Measurements from ENCODE around the gene PPP1R18. TPM values are rescaled to one million over a fixed set of nuclear protein-coding genes. Genes with fewer than 3 reads are reported as not detected.
A peak's percentile ranks its signal among the peaks of the same experiment; 100 is the strongest.
"Not testable (repeated sequence)": the region's sequence is repeated elsewhere in the genome, so short reads cannot be mapped to it uniquely, and the experiment has no call there.

Gene PPP1R18
- total and polyA plus RNA-seq, 2 experiments from 2014 or later, result 13.0 to 43.5 TPM

DNA sequence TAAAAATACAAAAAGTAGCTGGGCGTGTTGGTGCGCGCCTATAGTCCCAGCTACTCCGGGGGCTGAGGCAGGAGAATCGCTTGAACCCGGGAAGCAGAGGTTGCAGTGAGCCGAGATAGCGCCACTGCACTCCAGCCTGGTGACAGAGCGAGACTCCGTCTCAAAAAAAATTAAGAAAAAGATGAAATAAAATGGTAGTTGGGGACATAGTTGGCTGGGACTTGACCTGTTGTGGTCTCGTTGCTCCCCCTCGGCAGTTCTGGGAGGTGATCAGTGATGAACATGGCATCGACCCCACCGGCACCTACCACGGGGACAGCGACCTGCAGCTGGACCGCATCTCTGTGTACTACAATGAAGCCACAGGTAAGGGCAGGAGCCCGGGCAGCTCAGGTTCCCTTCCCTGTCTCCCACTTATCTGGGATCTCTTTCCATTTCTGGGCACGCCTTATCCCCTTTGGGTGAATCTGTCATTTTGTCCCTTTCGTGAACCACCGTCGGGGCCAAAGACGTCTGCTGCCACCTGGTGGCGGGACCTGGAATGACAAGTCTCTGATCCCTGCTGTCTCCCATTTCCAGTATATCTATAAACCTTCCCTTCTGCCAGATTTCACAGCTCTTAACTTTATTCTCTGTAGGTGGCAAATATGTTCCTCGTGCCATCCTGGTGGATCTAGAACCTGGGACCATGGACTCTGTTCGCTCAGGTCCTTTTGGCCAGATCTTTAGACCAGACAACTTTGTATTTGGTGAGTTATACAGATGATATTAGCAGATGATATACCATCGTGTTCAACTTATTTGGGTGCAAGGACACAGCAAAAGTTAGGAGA, 36.1 kb upstream of the PPP1R18 start:
- TF ChIP-seq CTCF (IDR thresholded peaks at IDR 0.05; ENCODE audit: low read depth, low read length), result peak; percentile 87
- Histone ChIP-seq H3K4me3 (peak overlapping the region; percentile 96), H3K9me3 (ENCODE audit: low read depth) (no peaks in the 10 kb centered on the region), H3K27ac (peak overlapping the region; percentile 88), H3K4me1 (ENCODE audit: low read depth) (peaks cover 6% of the 10 kb centered on the region), H3K36me3 (peaks cover 32% of the 10 kb centered on the region), H3K27me3 (no peaks in the 10 kb centered on the region)
- DNase-seq (ENCODE audit: low read depth in 1 of 2, low spot score in 1 of 2), result peak; percentile 79 to 81

GRCh38 chr6:30722025-30722279, 35.5 kb upstream of the PPP1R18 start:
- H3K27me3 ChIP-seq; H3K4me1 ChIP-seq (ENCODE audit: low read depth); H3K9me3 ChIP-seq (ENCODE audit: low read depth): not testable (repeated sequence)
- peak overlapping the region; percentile 88 for H3K27ac ChIP-seq
- H3K36me3 ChIP-seq, result peaks cover 26% of the 10 kb centered on the region
- peak overlapping the region; percentile 96 for H3K4me3 ChIP-seq
- peak in 1 of 2 donors; percentile 64 for DNase-seq (ENCODE audit: low read depth in 1 of 2, low spot score in 1 of 2)

DNA sequence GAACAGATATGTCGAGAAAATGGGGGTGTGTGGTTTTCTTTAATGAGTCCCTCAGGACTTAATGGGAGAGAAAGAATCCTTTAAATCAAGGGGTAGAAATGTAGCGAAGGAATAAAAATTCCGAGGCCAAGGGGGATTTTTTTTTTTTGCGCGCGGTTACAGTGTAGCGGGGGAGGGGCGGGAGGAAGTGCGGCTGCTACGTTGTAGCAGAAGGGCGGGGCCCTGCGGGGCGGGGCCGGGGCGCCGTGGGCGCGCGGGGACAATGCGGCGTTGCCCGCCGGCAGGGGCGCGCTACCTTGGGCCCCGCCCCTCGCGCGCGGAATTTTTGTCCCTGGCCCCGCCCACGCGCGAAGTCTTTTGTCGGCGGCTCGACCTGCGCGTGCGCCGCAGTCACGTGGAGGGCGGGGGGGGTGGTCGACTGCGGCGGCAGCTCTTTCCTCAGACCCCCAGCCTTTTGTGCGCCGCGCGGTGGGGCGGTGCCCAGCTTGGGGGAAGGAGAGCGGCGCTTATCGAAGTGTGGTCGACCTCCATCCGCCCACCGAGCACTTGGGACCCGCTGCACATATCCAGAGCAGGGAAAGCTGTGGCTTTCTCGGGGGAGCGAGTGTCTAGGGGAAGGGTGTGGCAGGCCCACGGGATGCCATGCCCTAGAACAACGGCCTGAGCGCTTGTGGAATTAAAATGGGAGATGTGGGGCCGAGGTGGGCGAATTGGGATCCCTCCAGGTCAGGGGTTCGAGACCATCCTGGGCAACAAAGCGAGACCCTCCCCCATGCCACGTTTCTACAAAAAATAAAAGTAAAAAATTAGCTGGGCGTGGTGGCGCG, 35.0 kb upstream of the PPP1R18 start:
- DNase-seq (ENCODE audit: low read depth in 1 of 2, low spot score in 1 of 2), result peak; percentile 95
- peak overlapping the region; percentile 88 for H3K27ac ChIP-seq
- peak overlapping the region; percentile 96 for H3K4me3 ChIP-seq
- peaks cover 23% of the 10 kb centered on the region for H3K36me3 ChIP-seq
- TF ChIP-seq CTCF (IDR thresholded peaks at IDR 0.05; ENCODE audit: low read depth, low read length), result peak; percentile 21
- H3K4me1 ChIP-seq (ENCODE audit: low read depth), result peaks cover 6% of the 10 kb centered on the region
- no peaks in the 10 kb centered on the region for H3K9me3 ChIP-seq (ENCODE audit: low read depth)
- no peaks in the 10 kb centered on the region for H3K27me3 ChIP-seq

DNA sequence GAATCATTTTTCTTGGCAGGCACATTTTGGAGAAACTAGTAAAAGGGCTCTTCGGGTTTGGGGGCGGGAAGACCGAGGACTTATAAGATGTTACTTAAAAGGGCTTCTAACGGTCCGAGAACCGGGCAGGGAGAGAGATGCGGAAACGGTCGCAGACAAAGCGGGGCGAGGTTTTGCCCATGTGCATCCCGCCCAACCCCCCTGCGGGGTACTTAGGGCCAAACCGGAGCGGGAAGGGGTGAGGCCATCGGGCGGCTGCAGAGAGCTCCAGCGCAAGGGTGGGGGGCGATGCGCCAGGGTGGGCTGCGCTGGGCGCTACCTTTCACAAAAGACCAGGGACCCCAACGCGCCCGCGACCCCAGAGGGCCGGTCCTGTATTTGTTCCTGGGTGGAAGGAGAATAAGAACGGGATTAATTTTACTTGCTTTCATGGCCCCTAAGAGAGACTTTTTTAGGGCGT, 34.3 kb upstream of the PPP1R18 start:
- Histone ChIP-seq H3K27ac (peak overlapping the region; percentile 88), H3K9me3 (ENCODE audit: low read depth) (no peaks in the 10 kb centered on the region), H3K4me1 (ENCODE audit: low read depth) (peaks cover 6% of the 10 kb centered on the region), H3K27me3 (no peaks in the 10 kb centered on the region), H3K4me3 (peak overlapping the region; percentile 96), H3K36me3 (peaks cover 23% of the 10 kb centered on the region)
- no peak for TF ChIP-seq CTCF (IDR thresholded peaks at IDR 0.05; ENCODE audit: low read depth, low read length)
- DNase-seq (ENCODE audit: low read depth in 1 of 2, low spot score in 1 of 2), result peak; percentile 62 to 70

GRCh38 chr6:30719791-30720737, 33.6 kb upstream of the PPP1R18 start, which contains the start of gene TUBB:
Gene TUBB (plus strand): TSS chr6:30720352. CDS start chr6:30720507, 155 bp downstream.
- Histone ChIP-seq H3K27ac (peak within 1 kb of the TSS; percentile 88), H3K4me3 (peak within 1 kb of the TSS; percentile 96), H3K27me3 (no peaks in the 10 kb centered on the region), H3K4me1 (ENCODE audit: low read depth) (peaks cover 6% of the 10 kb centered on the region), H3K9me3 (ENCODE audit: low read depth) (no peaks in the 10 kb centered on the region), H3K36me3 (peaks cover 18% of the 10 kb centered on the region)
- TF ChIP-seq CTCF (IDR thresholded peaks at IDR 0.05; ENCODE audit: low read depth, low read length), result no peak
- DNase-seq (ENCODE audit: low read depth in 1 of 2, low spot score in 1 of 2), result peak; percentile 99

All from cardiac muscle cell (in vitro differentiated cells and primary cell).